Astrocyte (in vitro differentiated cells and primary cell): ENCODE measurements around the gene TRIML1. TPM values are rescaled to one million over a fixed set of nuclear protein-coding genes. Genes with fewer than 3 reads are reported as not detected.

Source experiments
- DNase-seq: peaks from one replicate; pipeline ENCODE4 v3.0.0-alpha.2; 2010; ENCODE audit warnings: low read depth
- FAIRE-seq: peaks from 2 replicates; lab custom pipeline; 2011; peaks lifted over from hg19 to GRCh38; lab: Jason Lieb, UNC
- H2AFZ ChIP-seq: 2 replicates; pipeline ENCODE4 v1.6.0; 2012; ENCODE audit warnings: low read depth, low read length, inconsistent platforms
- H3K27ac ChIP-seq: 2 replicates; pipeline ENCODE4 v1.5.1; 2011; ENCODE audit warnings: low read depth, low read length, inconsistent platforms
- H3K27me3 ChIP-seq: 2 replicates; pipeline ENCODE4 v1.6.0; 2011; ENCODE audit warnings: low read length, inconsistent platforms; ENCODE audit not compliant: insufficient read depth
- H3K36me3 ChIP-seq: 2 replicates; pipeline ENCODE4 v1.5.1; 2011; ENCODE audit warnings: low read length, inconsistent platforms; ENCODE audit not compliant: insufficient read depth
- H3K4me1 ChIP-seq: 2 replicates; pipeline ENCODE4 v1.5.1; 2011; ENCODE audit warnings: low read length, inconsistent platforms; ENCODE audit not compliant: insufficient read depth
- H3K4me2 ChIP-seq: 2 replicates; pipeline ENCODE4 v1.6.0; 2012; ENCODE audit warnings: low read length, inconsistent platforms
- H3K4me3 ChIP-seq: 2 replicates; pipeline ENCODE4 v1.5.1; 2011; ENCODE audit warnings: low read depth, mild to moderate bottlenecking, low read length, inconsistent platforms; ENCODE audit not compliant: insufficient read depth
- H3K79me2 ChIP-seq: 2 replicates; pipeline ENCODE4 v1.6.0; 2012; ENCODE audit warnings: mild to moderate bottlenecking, low read length, inconsistent platforms; ENCODE audit not compliant: insufficient read depth
- H3K9ac ChIP-seq: 2 replicates; pipeline ENCODE4 v1.6.0; 2012; ENCODE audit warnings: mild to moderate bottlenecking, low read length, inconsistent platforms
- H3K9me3 ChIP-seq: 2 replicates; pipeline ENCODE4 v1.5.1; 2012; ENCODE audit warnings: low read depth, mild to moderate bottlenecking, low read length, inconsistent platforms; ENCODE audit not compliant: insufficient read depth
- H4K20me1 ChIP-seq: 2 replicates; pipeline ENCODE4 v1.6.0; 2012; ENCODE audit warnings: low read length, inconsistent platforms; ENCODE audit not compliant: insufficient read depth
- H3K27ac Mint-ChIP-seq: one replicate; pipeline ENCODE4 v1.8.0; 2021; ENCODE audit warnings: mild to moderate bottlenecking, mixed read lengths; ENCODE audit not compliant: unreplicated experiment
- H3K27me3 Mint-ChIP-seq: one replicate; pipeline ENCODE4 v1.8.0; 2021; ENCODE audit warnings: low read depth, mixed read lengths; ENCODE audit not compliant: unreplicated experiment
- H3K36me3 Mint-ChIP-seq: one replicate; pipeline ENCODE4 v1.8.0; 2021; ENCODE audit warnings: low read depth, mixed read lengths; ENCODE audit not compliant: unreplicated experiment
- H3K4me1 Mint-ChIP-seq: one replicate; pipeline ENCODE4 v1.8.0; 2021; ENCODE audit warnings: low read depth, mixed read lengths; ENCODE audit not compliant: unreplicated experiment
- H3K4me3 Mint-ChIP-seq: one replicate; pipeline ENCODE4 v1.8.0; 2021; ENCODE audit warnings: mild to moderate bottlenecking, moderate library complexity, mixed read lengths; ENCODE audit not compliant: unreplicated experiment
- H3K9me3 Mint-ChIP-seq: one replicate; pipeline ENCODE4 v1.8.0; 2021; ENCODE audit warnings: mild to moderate bottlenecking, mixed read lengths; ENCODE audit not compliant: unreplicated experiment
- CTCF ChIP-seq: IDR thresholded peaks from 2 replicates; pipeline ENCODE4 v1.5.1; 2011; ENCODE audit warnings: low read depth, mild to moderate bottlenecking, inconsistent platforms, low read length, moderate library complexity; ENCODE audit not compliant: insufficient read depth
- EZH2 ChIP-seq: IDR thresholded peaks from 2 replicates; pipeline ENCODE4 v1.6.1; 2012; ENCODE audit warnings: mild to moderate bottlenecking, low read length, inconsistent platforms; ENCODE audit not compliant: insufficient read depth
- total RNA-seq: library from RNA; stranded (reverse); gene quantifications from 2 replicates; pipeline ENCODE4 v1.2.1, GENCODE V29; 2021

Gene TRIML1
- total RNA-seq, 1 donor from 2014 or later: not detected

GRCh38 chr4:188177997-188178675 lies 38.9 kb downstream of the TRIML1 start:
- Histone ChIP-seq H3K4me2 (no peak overlapping the region), H2AFZ (no peak overlapping the region), H3K9ac (no peak overlapping the region), H3K27ac (no peak overlapping the region), H3K4me1 (no peaks in the 10 kb centered on the region), H3K4me3 (no peak overlapping the region), H3K79me2 (no peaks in the 10 kb centered on the region), H4K20me1 (no peaks in the 10 kb centered on the region), H3K36me3 (no peaks in the 10 kb centered on the region), H3K9me3 (peaks cover 3% of the 10 kb centered on the region), H3K27me3 (no peaks in the 10 kb centered on the region)
- Mint-ChIP-seq H3K36me3 (no peaks in the 10 kb centered on the region), H3K4me1 (peaks cover 4% of the 10 kb centered on the region), H3K27ac (no peak overlapping the region), H3K27me3 (no peaks in the 10 kb centered on the region), H3K9me3 (peaks cover 5% of the 10 kb centered on the region), H3K4me3 (no peak overlapping the region)
- FAIRE-seq (no peak), DNase-seq (no peak)
- no peak for TF ChIP-seq CTCF
- TF ChIP-seq EZH2: no peak

DNA sequence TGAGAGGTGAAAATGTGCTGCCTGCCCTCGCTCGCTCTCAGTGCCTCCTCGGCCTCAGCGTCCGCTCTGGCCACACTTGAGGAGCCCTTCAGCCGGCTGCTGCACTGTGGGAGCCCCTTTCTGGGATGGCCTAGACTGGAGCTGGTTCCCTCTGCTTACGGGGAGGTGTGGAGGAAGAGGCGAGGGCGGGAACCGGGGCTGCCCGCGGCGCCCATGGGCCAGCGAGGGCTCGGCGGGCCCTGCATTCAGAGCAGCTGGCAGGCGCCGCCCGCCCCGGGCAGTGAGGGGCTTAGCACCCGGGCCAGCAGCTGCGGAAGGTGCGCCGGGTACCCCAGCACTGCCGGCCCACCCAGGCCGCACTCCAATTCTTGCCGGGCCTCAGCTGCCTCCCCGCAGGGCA lies 39.6 kb downstream of the TRIML1 start:
- H2AFZ ChIP-seq: no peak overlapping the region
- H3K9me3 ChIP-seq: peaks cover 3% of the 10 kb centered on the region
- peaks cover 5% of the 10 kb centered on the region for H3K9me3 Mint-ChIP-seq
- no peak overlapping the region for H3K9ac ChIP-seq
- no peaks in the 10 kb centered on the region for H3K4me1 ChIP-seq
- FAIRE-seq (no peak), DNase-seq (no peak)
- H3K27ac ChIP-seq: no peak overlapping the region
- H3K79me2 ChIP-seq: no peaks in the 10 kb centered on the region
- H3K27me3 Mint-ChIP-seq: no peaks in the 10 kb centered on the region
- no peak overlapping the region for H3K4me3 Mint-ChIP-seq
- no peaks in the 10 kb centered on the region for H4K20me1 ChIP-seq
- H3K4me3 ChIP-seq: no peak overlapping the region
- TF ChIP-seq EZH2: no peak
- no peak overlapping the region for H3K27ac Mint-ChIP-seq
- no peaks in the 10 kb centered on the region for H3K36me3 ChIP-seq
- peaks cover 4% of the 10 kb centered on the region for H3K4me1 Mint-ChIP-seq
- H3K36me3 Mint-ChIP-seq: no peaks in the 10 kb centered on the region
- H3K27me3 ChIP-seq: no peaks in the 10 kb centered on the region
- no peak overlapping the region for H3K4me2 ChIP-seq

GRCh38 chr4:188187106-188187505 lies 47.9 kb downstream of the TRIML1 start:
- H3K4me3 ChIP-seq: no peak overlapping the region
- no peaks in the 10 kb centered on the region for H3K9me3 Mint-ChIP-seq
- no peaks in the 10 kb centered on the region for H3K4me1 ChIP-seq
- no peaks in the 10 kb centered on the region for H3K9me3 ChIP-seq
- no peaks in the 10 kb centered on the region for H3K36me3 ChIP-seq
- no peaks in the 10 kb centered on the region for H3K79me2 ChIP-seq
- no peak for FAIRE-seq
- no peak overlapping the region for H3K4me2 ChIP-seq
- no peaks in the 10 kb centered on the region for H3K36me3 Mint-ChIP-seq
- TF ChIP-seq CTCF (no peak), EZH2 (no peak)
- no peaks in the 10 kb centered on the region for H4K20me1 ChIP-seq
- DNase-seq: no peak
- no peak overlapping the region for H3K27ac ChIP-seq
- H3K4me3 Mint-ChIP-seq: no peak overlapping the region
- H3K27me3 ChIP-seq: no peaks in the 10 kb centered on the region
- no peaks in the 10 kb centered on the region for H3K27me3 Mint-ChIP-seq
- H2AFZ ChIP-seq: no peak overlapping the region
- H3K27ac Mint-ChIP-seq: no peak overlapping the region
- no peaks in the 10 kb centered on the region for H3K4me1 Mint-ChIP-seq
- H3K9ac ChIP-seq: no peak overlapping the region
